DOHH2 (cell line): ENCODE results near the gene GSTM5.

Experiments used
- EZH2phosphoT487 ChIP-seq: fragments of 200-600 bp; sonication (generic); IDR thresholded peaks from 2 replicates; pipeline ENCODE4 v1.6.1; 2017; ENCODE audit warnings: borderline replicate concordance, mild to moderate bottlenecking, antibody characterized with exemption, low read length, moderate library complexity, mixed read lengths
- TF ChIP-seq, protein P1 (sequence below): fragments of 200-600 bp; sonication (generic); IDR thresholded peaks from one replicate; pipeline ENCODE4 v1.5.1; 2014; ENCODE audit warnings: antibody characterized with exemption, mild to moderate bottlenecking, low read depth, low read length; ENCODE audit not compliant: poor library complexity, severe bottlenecking

DNA sequence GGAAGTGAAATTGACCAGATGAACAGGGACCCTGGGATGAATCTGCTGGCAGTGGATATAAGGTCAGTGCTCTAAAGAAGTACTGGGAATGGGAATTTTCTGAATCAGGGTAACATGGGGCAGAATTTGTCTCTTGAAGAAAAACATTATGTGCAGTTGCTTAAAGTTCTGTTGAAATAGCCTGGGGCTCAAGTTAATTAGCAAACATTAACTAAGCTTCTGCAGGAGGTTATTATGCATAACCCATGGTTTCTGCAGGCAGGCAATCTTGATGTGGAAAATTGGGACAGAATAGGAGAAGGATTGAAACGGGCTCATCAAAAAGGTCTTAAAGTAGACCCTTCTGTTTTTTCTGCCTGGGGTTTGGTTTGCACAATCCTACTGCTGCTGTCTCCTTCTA lies 14.0 kb downstream of the GSTM5 start:
- TF ChIP-seq, protein P1, sequence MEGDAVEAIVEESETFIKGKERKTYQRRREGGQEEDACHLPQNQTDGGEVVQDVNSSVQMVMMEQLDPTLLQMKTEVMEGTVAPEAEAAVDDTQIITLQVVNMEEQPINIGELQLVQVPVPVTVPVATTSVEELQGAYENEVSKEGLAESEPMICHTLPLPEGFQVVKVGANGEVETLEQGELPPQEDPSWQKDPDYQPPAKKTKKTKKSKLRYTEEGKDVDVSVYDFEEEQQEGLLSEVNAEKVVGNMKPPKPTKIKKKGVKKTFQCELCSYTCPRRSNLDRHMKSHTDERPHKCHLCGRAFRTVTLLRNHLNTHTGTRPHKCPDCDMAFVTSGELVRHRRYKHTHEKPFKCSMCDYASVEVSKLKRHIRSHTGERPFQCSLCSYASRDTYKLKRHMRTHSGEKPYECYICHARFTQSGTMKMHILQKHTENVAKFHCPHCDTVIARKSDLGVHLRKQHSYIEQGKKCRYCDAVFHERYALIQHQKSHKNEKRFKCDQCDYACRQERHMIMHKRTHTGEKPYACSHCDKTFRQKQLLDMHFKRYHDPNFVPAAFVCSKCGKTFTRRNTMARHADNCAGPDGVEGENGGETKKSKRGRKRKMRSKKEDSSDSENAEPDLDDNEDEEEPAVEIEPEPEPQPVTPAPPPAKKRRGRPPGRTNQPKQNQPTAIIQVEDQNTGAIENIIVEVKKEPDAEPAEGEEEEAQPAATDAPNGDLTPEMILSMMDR: no peak
- no peak for TF ChIP-seq EZH2phosphoT487
